K562 (cell line): ENCODE data around the gene BMP2K. TPM values are rescaled to one million over a fixed set of nuclear protein-coding genes. Genes with fewer than 3 reads are reported as not detected.

Experiments used
- C11orf30 ChIP-seq: fragments of 450-650 bp; IDR thresholded peaks from 2 replicates; pipeline ENCODE4 v1.6.1; 2016; ENCODE audit warnings: low read depth, mild to moderate bottlenecking
- CREM ChIP-seq: IDR thresholded peaks from 2 replicates; pipeline ENCODE4 v1.6.1; 2014; ENCODE audit warnings: antibody characterized with exemption, low read depth
- MYBL2 ChIP-seq, 2 experiments: fragments of 450-650 bp in 1 of 2; sonication (generic) in 1 of 2; formaldehyde crosslinking in 1 of 2; IDR thresholded peaks; 2 replicates each; pipeline versions ENCODE4 v1.6.1 to v1.8.1; 2017 to 2022; ENCODE audit warnings: borderline replicate concordance in 1 of 2, inconsistent platforms in 1 of 2, low read depth in 1 of 2, mild to moderate bottlenecking in 1 of 2, missing genetic modification reagents in 1 of 2, moderate library complexity in 1 of 2
- RBM17 ChIP-seq: fragments of 200-400 bp; formaldehyde crosslinking; IDR thresholded peaks from 2 replicates; pipeline ENCODE4 v1.6.1; 2017; ENCODE audit warnings: low read depth, mild to moderate bottlenecking, low read length, borderline replicate concordance
- TAL1 ChIP-seq: fragments of 450-650 bp; IDR thresholded peaks from 2 replicates; pipeline ENCODE4 v1.6.1; 2016; ENCODE audit warnings: mild to moderate bottlenecking
- polyA plus RNA-seq, 8 experiments: library from polyadenylated mRNA; depleted of rRNA in 4 of 8; stranded (reverse) in 5 of 8; unstranded in 3 of 8; fragments of >200 nt; fragmentation: Nextera tagmentation in 2 of 8; fragmentation: Illumina TruSeq in 1 of 8; extraction: Ambion mirVana in 2 of 8; extraction: Trizol in 1 of 8; gene quantifications; 2 replicates each; pipeline versions ENCODE4 v1.2.1 to v1.2.3, GENCODE V29; 2011 to 2014; ENCODE audit warnings: inconsistent platforms in 1 of 8, missing spikeins in 1 of 8
- total RNA-seq, 7 experiments: library from RNA; depleted of rRNA in 6 of 7; stranded (reverse); fragments of >200 nt in 6 of 7; fragmentation: Illumina TruSeq in 2 of 7; extraction: Trizol in 2 of 7; gene quantifications; 2 replicates each; pipeline versions ENCODE4 v1.2.1 to v1.2.3, GENCODE V29; 2011 to 2021; ENCODE audit warnings: low replicate concordance in 1 of 7
- TF ChIP-seq, protein P1 (sequence below), 2 experiments: fragments of 450-650 bp in 1 of 2; IDR thresholded peaks; 2 replicates each; pipeline ENCODE4 v1.6.1; 2011 to 2017; ENCODE audit warnings: low read depth in 2 of 2, antibody characterized with exemption in 1 of 2, borderline replicate concordance in 1 of 2, low read length in 1 of 2, mild to moderate bottlenecking in 1 of 2, mixed read lengths in 1 of 2; ENCODE audit not compliant: control insufficient read depth in 1 of 2
- TF ChIP-seq, protein P2 (sequence below): fragments of 450-650 bp; IDR thresholded peaks from 2 replicates; pipeline ENCODE4 v1.6.1; 2016; ENCODE audit warnings: antibody characterized with exemption
- TF ChIP-seq, protein P3 (sequence below): fragments of 450-650 bp; IDR thresholded peaks from 2 replicates; pipeline ENCODE4 v1.6.1; 2016; ENCODE audit warnings: mild to moderate bottlenecking
- TF ChIP-seq, protein P4 (sequence below): IDR thresholded peaks from 3 replicates; pipeline ENCODE4 v1.6.1; 2011; ENCODE audit warnings: borderline replicate concordance, mild to moderate bottlenecking, moderate library complexity; ENCODE audit not compliant: insufficient read length; ENCODE audit errors: extremely low read depth
- TF ChIP-seq, protein P5 (sequence below), 3 experiments: fragments of 200-800 bp in 1 of 3; sonication (Bioruptor generic) in 1 of 3; sonication (generic) in 1 of 3; formaldehyde crosslinking in 1 of 3; IDR thresholded peaks; 2 replicates each; pipeline versions ENCODE4 v1.6.1 to v1.8.0; 2016 to 2022; ENCODE audit warnings: mild to moderate bottlenecking in 2 of 3, missing compliant biosample characterization in 2 of 3, missing genetic modification characterization in 2 of 3, missing genetic modification reagents in 1 of 3

Gene BMP2K
- total and polyA plus RNA-seq, 9 of the 15 experiments (the other 6 are each of a cell fraction or from before 2014, with no cell fraction given), result 17.0 to 217 (median 104) TPM

DNA sequence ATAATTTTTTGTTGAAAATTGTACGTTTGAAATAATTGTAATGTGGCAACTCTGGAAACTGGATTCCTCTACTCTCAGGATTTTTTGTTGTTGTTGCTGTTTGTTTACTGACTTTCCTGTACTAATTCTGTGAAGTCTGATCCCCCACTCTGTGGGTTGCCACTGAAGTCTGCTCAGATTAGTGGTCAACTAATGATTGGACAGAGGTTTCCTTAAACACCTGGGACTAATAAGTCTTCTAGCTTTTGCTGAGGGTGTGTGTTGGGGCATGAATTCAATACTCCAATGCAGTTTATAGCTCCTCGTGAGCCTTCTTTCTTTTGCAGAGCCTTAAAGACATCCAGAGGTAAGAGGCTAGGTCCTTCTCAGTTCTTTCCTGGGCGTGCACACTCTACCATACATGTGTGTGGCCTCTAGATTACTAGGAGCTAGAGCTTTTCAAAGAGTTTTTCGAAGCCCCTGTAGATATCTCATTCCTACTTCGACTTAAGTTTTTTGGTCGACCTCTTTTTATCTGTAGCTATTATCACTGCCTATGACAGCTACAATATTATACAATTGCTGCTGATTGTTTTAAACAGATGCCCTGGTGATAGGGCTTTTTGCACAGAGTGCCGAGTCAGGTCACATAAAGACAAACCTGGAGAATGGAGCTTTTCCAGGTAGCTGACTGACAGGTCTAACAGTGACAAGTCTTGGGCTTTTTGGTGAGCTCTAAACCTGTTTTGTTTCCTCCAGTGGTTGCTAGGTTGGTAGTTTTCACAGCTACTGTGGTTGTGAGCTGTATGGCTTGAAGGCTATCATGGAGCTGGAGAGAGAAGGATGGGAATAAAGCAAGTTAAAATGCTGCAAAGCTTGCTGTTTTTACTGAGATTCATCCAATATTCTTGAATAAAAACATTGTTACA is 34.0 kb downstream of the BMP2K start (continued):
- TF ChIP-seq, protein P1, sequence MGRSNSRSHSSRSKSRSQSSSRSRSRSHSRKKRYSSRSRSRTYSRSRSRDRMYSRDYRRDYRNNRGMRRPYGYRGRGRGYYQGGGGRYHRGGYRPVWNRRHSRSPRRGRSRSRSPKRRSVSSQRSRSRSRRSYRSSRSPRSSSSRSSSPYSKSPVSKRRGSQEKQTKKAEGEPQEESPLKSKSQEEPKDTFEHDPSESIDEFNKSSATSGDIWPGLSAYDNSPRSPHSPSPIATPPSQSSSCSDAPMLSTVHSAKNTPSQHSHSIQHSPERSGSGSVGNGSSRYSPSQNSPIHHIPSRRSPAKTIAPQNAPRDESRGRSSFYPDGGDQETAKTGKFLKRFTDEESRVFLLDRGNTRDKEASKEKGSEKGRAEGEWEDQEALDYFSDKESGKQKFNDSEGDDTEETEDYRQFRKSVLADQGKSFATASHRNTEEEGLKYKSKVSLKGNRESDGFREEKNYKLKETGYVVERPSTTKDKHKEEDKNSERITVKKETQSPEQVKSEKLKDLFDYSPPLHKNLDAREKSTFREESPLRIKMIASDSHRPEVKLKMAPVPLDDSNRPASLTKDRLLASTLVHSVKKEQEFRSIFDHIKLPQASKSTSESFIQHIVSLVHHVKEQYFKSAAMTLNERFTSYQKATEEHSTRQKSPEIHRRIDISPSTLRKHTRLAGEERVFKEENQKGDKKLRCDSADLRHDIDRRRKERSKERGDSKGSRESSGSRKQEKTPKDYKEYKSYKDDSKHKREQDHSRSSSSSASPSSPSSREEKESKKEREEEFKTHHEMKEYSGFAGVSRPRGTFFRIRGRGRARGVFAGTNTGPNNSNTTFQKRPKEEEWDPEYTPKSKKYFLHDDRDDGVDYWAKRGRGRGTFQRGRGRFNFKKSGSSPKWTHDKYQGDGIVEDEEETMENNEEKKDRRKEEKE (IDR thresholded peaks at IDR 0.05; ENCODE audit: borderline replicate concordance in 1 of 2, control insufficient read depth in 1 of 2, low read depth in 2 of 2, low read length in 1 of 2), result no peak
- TF ChIP-seq TAL1 (peak; percentile 37; the same call in 1 of the 2 replicates), CREM (no peak), C11orf30 (no peak), RBM17 (no peak), MYBL2 (IDR thresholded peaks at IDR 0.05; ENCODE audit: low read depth) (no peak), MYBL2 (CRISPR knock-in tag; IDR thresholded peaks at IDR 0.05; ENCODE audit: borderline replicate concordance) (no peak)
- TF ChIP-seq, protein P2, sequence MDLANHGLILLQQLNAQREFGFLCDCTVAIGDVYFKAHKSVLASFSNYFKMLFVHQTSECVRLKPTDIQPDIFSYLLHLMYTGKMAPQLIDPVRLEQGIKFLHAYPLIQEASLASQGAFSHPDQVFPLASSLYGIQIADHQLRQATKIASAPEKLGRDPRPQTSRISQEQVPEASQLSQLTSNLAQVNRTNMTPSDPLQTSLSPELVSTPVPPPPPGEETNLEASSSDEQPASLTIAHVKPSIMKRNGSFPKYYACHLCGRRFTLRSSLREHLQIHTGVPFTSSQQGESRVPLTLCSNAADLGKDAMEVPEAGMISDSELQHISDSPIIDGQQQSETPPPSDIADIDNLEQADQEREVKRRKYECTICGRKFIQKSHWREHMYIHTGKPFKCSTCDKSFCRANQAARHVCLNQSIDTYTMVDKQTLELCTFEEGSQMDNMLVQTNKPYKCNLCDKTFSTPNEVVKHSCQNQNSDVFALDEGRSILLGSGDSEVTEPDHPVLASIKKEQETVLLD, result no peak
- TF ChIP-seq, protein P3, sequence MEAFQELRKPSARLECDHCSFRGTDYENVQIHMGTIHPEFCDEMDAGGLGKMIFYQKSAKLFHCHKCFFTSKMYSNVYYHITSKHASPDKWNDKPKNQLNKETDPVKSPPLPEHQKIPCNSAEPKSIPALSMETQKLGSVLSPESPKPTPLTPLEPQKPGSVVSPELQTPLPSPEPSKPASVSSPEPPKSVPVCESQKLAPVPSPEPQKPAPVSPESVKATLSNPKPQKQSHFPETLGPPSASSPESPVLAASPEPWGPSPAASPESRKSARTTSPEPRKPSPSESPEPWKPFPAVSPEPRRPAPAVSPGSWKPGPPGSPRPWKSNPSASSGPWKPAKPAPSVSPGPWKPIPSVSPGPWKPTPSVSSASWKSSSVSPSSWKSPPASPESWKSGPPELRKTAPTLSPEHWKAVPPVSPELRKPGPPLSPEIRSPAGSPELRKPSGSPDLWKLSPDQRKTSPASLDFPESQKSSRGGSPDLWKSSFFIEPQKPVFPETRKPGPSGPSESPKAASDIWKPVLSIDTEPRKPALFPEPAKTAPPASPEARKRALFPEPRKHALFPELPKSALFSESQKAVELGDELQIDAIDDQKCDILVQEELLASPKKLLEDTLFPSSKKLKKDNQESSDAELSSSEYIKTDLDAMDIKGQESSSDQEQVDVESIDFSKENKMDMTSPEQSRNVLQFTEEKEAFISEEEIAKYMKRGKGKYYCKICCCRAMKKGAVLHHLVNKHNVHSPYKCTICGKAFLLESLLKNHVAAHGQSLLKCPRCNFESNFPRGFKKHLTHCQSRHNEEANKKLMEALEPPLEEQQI, result no peak
- TF ChIP-seq, protein P4, sequence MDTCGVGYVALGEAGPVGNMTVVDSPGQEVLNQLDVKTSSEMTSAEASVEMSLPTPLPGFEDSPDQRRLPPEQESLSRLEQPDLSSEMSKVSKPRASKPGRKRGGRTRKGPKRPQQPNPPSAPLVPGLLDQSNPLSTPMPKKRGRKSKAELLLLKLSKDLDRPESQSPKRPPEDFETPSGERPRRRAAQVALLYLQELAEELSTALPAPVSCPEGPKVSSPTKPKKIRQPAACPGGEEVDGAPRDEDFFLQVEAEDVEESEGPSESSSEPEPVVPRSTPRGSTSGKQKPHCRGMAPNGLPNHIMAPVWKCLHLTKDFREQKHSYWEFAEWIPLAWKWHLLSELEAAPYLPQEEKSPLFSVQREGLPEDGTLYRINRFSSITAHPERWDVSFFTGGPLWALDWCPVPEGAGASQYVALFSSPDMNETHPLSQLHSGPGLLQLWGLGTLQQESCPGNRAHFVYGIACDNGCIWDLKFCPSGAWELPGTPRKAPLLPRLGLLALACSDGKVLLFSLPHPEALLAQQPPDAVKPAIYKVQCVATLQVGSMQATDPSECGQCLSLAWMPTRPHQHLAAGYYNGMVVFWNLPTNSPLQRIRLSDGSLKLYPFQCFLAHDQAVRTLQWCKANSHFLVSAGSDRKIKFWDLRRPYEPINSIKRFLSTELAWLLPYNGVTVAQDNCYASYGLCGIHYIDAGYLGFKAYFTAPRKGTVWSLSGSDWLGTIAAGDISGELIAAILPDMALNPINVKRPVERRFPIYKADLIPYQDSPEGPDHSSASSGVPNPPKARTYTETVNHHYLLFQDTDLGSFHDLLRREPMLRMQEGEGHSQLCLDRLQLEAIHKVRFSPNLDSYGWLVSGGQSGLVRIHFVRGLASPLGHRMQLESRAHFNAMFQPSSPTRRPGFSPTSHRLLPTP, result no peak
- TF ChIP-seq, protein P5, sequence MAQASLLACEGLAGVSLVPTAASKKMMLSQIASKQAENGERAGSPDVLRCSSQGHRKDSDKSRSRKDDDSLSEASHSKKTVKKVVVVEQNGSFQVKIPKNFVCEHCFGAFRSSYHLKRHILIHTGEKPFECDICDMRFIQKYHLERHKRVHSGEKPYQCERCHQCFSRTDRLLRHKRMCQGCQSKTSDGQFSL (CRISPR knock-in tag; IDR thresholded peaks at IDR 0.05), result no peak
- TF ChIP-seq, protein P5 (tag; IDR thresholded peaks at IDR 0.05), result no peak
